ENCODE results near the gene MKX.

DNA sequence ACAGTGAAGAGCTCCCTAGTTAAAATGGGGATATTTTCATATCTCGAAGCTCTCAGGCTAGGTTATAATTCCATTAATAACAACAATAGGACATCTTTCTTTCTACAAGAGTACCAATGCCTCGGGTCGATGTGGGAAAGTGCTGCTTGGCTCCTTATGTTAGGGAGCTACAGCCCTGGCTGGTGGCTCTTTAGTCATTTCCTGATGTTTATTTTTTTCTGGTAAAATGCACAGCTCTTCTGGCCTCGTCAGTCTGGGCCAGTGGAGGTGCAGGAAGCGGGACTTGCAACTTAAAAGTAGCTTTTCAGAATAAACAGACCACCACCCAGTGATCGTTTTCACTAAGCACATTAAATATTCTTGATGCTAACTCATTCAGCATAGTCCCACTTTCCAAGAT is 58.3 kb downstream of the MKX start:
- TF ChIP-seq, protein P1, sequence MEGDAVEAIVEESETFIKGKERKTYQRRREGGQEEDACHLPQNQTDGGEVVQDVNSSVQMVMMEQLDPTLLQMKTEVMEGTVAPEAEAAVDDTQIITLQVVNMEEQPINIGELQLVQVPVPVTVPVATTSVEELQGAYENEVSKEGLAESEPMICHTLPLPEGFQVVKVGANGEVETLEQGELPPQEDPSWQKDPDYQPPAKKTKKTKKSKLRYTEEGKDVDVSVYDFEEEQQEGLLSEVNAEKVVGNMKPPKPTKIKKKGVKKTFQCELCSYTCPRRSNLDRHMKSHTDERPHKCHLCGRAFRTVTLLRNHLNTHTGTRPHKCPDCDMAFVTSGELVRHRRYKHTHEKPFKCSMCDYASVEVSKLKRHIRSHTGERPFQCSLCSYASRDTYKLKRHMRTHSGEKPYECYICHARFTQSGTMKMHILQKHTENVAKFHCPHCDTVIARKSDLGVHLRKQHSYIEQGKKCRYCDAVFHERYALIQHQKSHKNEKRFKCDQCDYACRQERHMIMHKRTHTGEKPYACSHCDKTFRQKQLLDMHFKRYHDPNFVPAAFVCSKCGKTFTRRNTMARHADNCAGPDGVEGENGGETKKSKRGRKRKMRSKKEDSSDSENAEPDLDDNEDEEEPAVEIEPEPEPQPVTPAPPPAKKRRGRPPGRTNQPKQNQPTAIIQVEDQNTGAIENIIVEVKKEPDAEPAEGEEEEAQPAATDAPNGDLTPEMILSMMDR (IDR thresholded peaks at IDR 0.05), result no peak
- no peak for TF ChIP-seq EZH2 (IDR thresholded peaks at IDR 0.05; ENCODE audit: borderline replicate concordance, insufficient read depth, low read depth, low read length, poor library complexity, severe bottlenecking)

Data from B cell (primary cell).